WI38 (cell line): ENCODE results near the gene GNMT.
"Not testable (repeated sequence)": the region's sequence is repeated elsewhere in the genome, so short reads cannot be mapped to it uniquely, and the experiment has no call there.

ENCODE experiments used
- H3K4me3 ChIP-seq: 2 replicates; pipeline ENCODE4 v1.5.1; 2011; ENCODE audit warnings: low read depth, mild to moderate bottlenecking, control low read depth, low read length
- TF ChIP-seq, protein P1 (sequence below): IDR thresholded peaks from 2 replicates; pipeline ENCODE4 v1.5.1; 2012; ENCODE audit warnings: low read depth, mild to moderate bottlenecking, control low read depth, low read length

GNMT gene

DNA sequence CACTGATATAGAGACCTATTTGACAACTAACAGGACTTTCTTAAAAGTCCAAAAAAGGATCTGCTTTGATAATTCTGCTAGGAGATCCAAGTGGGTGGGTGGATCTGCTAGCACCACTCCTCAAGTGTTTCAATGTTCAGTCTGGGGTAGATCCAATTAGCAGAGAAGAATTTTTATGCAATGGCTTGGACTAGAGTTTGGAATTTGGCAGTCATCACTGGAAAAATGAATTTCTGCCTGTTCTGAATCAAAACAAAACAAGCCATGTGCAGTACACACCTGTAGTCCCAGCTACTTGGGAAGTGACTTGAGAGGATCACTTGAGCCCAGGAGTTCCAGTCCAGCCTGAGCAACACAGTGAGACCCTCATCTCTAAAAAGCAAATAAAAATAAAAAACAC is 12.6 kb upstream of the GNMT start:
- no peak overlapping the region for H3K4me3 ChIP-seq
- TF ChIP-seq, protein P1, sequence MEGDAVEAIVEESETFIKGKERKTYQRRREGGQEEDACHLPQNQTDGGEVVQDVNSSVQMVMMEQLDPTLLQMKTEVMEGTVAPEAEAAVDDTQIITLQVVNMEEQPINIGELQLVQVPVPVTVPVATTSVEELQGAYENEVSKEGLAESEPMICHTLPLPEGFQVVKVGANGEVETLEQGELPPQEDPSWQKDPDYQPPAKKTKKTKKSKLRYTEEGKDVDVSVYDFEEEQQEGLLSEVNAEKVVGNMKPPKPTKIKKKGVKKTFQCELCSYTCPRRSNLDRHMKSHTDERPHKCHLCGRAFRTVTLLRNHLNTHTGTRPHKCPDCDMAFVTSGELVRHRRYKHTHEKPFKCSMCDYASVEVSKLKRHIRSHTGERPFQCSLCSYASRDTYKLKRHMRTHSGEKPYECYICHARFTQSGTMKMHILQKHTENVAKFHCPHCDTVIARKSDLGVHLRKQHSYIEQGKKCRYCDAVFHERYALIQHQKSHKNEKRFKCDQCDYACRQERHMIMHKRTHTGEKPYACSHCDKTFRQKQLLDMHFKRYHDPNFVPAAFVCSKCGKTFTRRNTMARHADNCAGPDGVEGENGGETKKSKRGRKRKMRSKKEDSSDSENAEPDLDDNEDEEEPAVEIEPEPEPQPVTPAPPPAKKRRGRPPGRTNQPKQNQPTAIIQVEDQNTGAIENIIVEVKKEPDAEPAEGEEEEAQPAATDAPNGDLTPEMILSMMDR = no peak

GRCh38 chr6:42952389-42952788 is 8.2 kb upstream of the GNMT start:
- TF ChIP-seq, protein P1 = no peak
- H3K4me3 ChIP-seq = no peak overlapping the region

- H3K4me3 ChIP-seq = not testable (repeated sequence)
Observed at GRCh38 chr6:42954405-42954804, 6.1 kb upstream of the GNMT start.

DNA sequence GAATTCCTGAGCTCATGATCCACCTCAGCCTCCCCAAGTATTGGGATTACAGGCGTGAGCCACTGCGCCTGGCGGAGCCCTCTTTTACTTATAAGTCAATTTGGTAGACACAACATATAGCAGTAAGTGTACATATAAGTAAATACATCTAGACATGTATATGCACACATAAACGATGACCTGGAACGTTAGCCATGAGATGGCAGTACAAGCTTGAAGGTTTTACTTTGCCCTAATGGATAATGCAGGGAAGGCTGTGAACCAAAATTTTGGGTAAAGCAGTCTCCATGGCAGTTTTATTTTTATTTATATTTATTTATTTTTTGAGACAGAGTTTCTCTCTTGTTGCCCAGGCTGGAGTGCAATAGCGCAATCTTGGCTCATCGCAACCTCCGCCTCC is 2.4 kb upstream of the GNMT start:
- TF ChIP-seq, protein P1 = no peak
- no peak overlapping the region for H3K4me3 ChIP-seq

GRCh38 chr6:42959917-42960242 is 674 bp upstream of the GNMT start:
- no peak overlapping the region for H3K4me3 ChIP-seq
- TF ChIP-seq, protein P1 = no peak

- H3K4me3 ChIP-seq = no peak overlapping the region
- TF ChIP-seq, protein P1 = no peak
Observed at GRCh38 chr6:42961020-42961470, 491 bp downstream of the GNMT start.

DNA sequence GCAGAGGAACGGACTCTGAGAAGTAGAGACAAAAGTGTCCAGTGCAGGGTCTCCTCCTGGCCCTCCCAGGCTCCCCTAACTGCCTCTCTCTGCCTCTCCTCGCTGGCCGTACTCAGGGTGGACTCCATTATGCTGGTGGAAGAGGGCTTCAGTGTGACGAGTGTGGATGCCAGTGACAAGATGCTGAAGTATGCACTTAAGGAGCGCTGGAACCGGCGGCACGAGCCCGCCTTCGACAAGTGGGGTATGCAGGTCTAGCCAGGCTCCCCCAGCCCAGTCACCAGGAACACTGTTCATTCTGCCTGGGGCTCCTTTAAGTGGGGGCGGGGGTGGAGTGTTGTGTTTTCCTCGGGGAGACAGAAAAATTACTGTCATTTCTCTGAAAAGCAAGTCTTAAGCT is 1.5 kb downstream of the GNMT start:
- TF ChIP-seq, protein P1 = no peak
- no peak overlapping the region for H3K4me3 ChIP-seq

DNA sequence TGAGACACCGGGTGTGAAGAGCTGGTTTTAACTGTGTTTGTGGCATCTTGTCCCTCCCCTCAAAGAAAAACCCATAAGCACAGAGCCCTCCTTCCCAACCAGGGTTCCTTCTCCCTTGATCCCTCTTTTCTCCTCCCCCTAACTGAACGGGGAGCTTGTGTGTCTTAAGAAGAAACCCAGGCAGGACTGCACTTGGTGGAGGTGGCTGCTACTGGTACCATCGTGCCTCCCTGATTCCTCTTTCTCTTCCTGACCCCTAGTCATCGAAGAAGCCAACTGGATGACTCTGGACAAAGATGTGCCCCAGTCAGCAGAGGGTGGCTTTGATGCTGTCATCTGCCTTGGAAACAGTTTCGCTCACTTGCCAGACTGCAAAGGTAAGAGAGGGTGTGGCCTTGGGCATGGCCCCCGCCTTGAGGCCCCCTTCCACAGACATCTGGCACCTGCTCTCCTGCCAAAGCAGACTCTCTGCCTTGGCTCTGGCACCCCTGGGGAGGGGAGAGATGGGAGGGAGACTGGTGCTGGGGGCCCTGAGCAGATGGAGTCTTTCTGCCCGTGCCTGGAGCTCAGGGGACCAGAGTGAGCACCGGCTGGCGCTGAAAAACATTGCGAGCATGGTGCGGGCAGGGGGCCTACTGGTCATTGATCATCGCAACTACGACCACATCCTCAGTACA is 2.1 kb downstream of the GNMT start:
- TF ChIP-seq, protein P1 = no peak
- no peak overlapping the region for H3K4me3 ChIP-seq
